ENCODE measurements around the gene NPC1L1. TPM values are rescaled to one million over a fixed set of nuclear protein-coding genes. Genes with fewer than 3 reads are reported as not detected.

NPC1L1 gene
- total RNA-seq, 1 donor from 2014 or later: 1.5 TPM

DNA sequence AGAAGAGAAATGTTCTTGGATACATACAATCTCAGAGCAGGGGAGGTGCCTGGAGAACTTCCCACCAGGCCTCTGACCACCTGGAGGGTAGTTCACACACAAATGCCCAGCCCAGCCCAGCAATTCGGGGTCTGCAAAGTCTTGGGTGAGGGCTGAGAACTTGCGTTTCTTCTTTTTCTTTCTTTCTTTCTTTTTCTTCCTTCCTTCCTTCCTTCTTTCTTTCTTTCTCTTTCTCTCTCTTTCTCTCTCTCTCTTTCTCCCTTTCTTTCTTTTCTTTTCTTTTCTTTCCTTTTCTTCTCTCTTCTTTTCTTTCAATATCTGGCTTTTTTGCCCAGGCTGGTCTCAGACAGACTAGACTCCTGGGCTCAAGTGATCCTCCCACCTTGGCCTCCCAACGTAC, 22.4 kb downstream of the NPC1L1 start:
- Histone ChIP-seq H3K4me3 (ENCODE audit: low read depth, low read length) (no peak overlapping the region), H3K36me3 (ENCODE audit: control insufficient read depth, insufficient read depth, low read length) (no peaks in the 10 kb centered on the region), H3K27me3 (ENCODE audit: control insufficient read depth, insufficient read depth, low read length) (no peaks in the 10 kb centered on the region)
- TF ChIP-seq, protein P1, sequence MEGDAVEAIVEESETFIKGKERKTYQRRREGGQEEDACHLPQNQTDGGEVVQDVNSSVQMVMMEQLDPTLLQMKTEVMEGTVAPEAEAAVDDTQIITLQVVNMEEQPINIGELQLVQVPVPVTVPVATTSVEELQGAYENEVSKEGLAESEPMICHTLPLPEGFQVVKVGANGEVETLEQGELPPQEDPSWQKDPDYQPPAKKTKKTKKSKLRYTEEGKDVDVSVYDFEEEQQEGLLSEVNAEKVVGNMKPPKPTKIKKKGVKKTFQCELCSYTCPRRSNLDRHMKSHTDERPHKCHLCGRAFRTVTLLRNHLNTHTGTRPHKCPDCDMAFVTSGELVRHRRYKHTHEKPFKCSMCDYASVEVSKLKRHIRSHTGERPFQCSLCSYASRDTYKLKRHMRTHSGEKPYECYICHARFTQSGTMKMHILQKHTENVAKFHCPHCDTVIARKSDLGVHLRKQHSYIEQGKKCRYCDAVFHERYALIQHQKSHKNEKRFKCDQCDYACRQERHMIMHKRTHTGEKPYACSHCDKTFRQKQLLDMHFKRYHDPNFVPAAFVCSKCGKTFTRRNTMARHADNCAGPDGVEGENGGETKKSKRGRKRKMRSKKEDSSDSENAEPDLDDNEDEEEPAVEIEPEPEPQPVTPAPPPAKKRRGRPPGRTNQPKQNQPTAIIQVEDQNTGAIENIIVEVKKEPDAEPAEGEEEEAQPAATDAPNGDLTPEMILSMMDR (IDR thresholded peaks at IDR 0.05; ENCODE audit: insufficient read depth, low read length, poor library complexity, severe bottlenecking): no peak
- DNase-seq (ENCODE audit: low read depth): no peak

DNA sequence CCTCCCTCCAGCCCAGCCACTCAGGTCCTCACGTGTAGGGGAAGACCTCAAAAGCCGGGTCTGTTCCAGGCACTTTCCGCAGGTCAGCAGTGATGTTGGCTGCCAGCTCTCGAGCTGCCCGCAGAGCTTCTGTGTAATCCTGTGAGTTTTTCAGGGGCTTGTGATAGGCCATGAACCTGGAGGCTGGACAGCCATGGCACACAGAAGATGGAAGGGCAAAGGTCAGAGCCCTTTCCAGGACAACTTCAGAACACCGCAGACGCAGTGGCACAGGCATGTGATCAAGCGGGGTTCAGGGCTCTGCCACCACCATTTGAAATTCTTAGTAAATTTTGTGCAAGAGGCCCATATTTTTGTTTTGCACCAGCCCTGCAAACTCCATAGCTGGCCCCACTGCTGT, 24.0 kb downstream of the NPC1L1 start:
- no peak overlapping the region for H3K4me3 ChIP-seq (ENCODE audit: low read depth, low read length)
- TF ChIP-seq, protein P1 (IDR thresholded peaks at IDR 0.05; ENCODE audit: insufficient read depth, low read length, poor library complexity, severe bottlenecking): no peak
- DNase-seq (ENCODE audit: low read depth): no peak
- H3K27me3 ChIP-seq (ENCODE audit: control insufficient read depth, insufficient read depth, low read length): no peaks in the 10 kb centered on the region
- no peaks in the 10 kb centered on the region for H3K36me3 ChIP-seq (ENCODE audit: control insufficient read depth, insufficient read depth, low read length)

DNA sequence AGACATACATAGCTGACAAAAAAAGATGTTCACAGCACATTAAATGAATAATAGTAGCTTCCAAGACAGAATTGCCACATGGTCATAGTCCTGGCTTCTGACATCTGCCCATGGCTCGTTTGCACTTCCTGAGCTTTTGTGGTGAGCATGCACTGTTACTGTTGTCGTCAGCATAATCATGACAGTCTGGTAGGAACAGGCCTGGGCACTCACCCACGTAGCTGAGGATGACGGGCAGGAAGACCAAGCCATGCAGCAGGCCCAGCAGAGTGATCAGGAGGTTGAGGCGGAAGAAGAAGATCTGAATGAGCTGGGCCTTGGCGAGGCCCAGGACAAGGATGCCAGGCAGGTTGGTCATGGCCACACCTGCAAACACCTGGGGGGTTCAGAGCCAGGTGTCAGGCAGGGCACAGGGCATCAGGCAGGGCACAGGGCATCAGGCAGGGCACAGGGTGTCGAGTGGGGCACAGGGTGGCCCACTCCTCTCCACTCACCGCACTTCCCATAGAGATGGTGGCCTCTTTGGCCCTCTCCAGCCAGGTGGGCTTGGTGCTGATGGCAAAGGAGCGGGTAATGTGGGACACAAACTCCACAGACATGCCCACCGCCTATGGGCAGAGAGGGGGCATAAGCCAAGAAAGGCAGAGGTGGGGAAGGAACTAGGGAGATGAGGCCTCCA, 25.4 kb downstream of the NPC1L1 start:
- Histone ChIP-seq H3K27me3 (ENCODE audit: control insufficient read depth, insufficient read depth, low read length) (no peaks in the 10 kb centered on the region), H3K4me3 (ENCODE audit: low read depth, low read length) (no peak overlapping the region), H3K36me3 (ENCODE audit: control insufficient read depth, insufficient read depth, low read length) (no peaks in the 10 kb centered on the region)
- TF ChIP-seq, protein P1 (IDR thresholded peaks at IDR 0.05; ENCODE audit: insufficient read depth, low read length, poor library complexity, severe bottlenecking): no peak
- no peak for DNase-seq (ENCODE audit: low read depth)

DNA sequence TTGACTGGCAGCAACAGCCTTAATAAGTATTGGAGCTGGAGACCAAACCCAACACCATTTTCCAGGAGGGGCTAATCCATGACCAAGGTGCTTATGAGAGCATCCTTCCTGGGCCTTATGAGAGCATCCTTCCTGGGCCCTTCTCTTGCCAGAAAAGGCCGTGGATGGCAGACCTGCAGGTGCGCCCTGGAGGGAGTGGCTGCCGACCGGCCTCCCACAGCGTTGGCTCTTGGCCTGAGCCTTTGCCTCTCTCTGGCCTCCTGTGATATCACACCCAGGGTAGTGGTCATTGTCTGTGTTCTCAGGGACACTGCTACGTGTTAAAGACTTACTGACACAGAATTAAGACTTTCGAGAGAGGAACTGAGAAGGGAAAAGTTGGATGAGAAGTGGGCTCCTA, 28.4 kb downstream of the NPC1L1 start:
- no peaks in the 10 kb centered on the region for H3K36me3 ChIP-seq (ENCODE audit: control insufficient read depth, insufficient read depth, low read length)
- H3K27me3 ChIP-seq (ENCODE audit: control insufficient read depth, insufficient read depth, low read length): no peaks in the 10 kb centered on the region
- DNase-seq (ENCODE audit: low read depth): no peak
- H3K4me3 ChIP-seq (ENCODE audit: low read depth, low read length): no peak overlapping the region
- TF ChIP-seq, protein P1 (IDR thresholded peaks at IDR 0.05; ENCODE audit: insufficient read depth, low read length, poor library complexity, severe bottlenecking): no peak

DNA sequence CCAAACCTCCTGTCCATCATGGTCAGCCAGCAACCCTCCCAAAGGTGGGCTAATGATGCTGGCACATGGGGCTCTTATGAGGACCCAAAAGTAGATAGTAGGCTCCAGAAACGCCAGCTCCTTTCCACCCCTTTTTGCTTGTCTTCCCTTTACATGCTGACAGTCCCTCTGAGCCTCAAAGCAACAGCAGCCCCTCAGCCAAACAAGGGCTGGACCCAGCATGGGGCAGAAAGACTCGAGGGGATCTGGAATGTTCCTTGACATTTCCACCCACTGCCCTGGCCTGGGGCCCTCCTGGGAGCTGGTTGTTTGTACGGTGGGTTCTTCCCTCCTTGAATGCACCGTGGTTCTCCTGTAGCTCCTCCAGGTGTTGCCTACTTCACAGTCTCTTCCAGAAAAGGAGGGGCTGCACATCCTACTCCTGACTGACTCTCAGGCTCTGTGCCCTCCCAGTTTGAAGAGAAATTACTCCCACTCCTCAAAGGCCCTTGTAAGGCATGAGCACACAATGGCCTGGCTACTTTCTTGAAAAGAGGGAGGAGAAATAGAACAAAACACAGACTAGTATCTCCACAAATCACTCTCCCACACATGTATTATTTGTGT, 29.2 kb downstream of the NPC1L1 start:
- Histone ChIP-seq H3K4me3 (ENCODE audit: low read depth, low read length) (no peak overlapping the region), H3K27me3 (ENCODE audit: control insufficient read depth, insufficient read depth, low read length) (no peaks in the 10 kb centered on the region), H3K36me3 (ENCODE audit: control insufficient read depth, insufficient read depth, low read length) (no peaks in the 10 kb centered on the region)
- TF ChIP-seq, protein P1 (IDR thresholded peaks at IDR 0.05; ENCODE audit: insufficient read depth, low read length, poor library complexity, severe bottlenecking): no peak
- no peak for DNase-seq (ENCODE audit: low read depth)

DNA sequence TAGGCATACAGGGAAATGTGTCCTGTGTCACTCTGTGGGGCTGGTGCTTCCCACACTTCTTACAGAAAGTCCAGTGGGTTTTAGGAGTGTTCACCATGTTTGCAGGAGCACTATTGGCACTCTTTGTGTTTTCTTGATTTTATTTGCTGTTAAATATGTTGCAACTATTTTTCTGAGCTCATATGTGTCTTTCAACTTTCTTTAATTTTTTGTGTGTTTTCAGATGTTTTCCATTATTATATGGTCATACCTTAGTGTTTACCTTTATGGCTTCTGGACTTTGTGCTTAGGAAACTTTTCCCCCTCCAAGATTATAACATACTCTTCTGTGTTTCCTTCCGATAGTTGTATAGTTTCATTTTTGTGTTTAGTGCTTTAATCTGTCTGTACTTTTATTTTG, 29.9 kb downstream of the NPC1L1 start:
- Histone ChIP-seq H3K4me3 (ENCODE audit: low read depth, low read length) (no peak overlapping the region), H3K36me3 (ENCODE audit: control insufficient read depth, insufficient read depth, low read length) (no peaks in the 10 kb centered on the region), H3K27me3 (ENCODE audit: control insufficient read depth, insufficient read depth, low read length) (no peaks in the 10 kb centered on the region)
- no peak for DNase-seq (ENCODE audit: low read depth)
- TF ChIP-seq, protein P1 (IDR thresholded peaks at IDR 0.05; ENCODE audit: insufficient read depth, low read length, poor library complexity, severe bottlenecking): no peak
